ENCODE results near the gene HS6ST3.
"Not testable (repeated sequence)": the region's sequence is repeated elsewhere in the genome, so short reads cannot be mapped to it uniquely, and the experiment has no call there.

Gene HS6ST3

GRCh38 chr13:96089749-96090239, at the start of gene HS6ST3:
TSS of gene HS6ST3 (plus strand) at chr13:96090107.
- FAIRE-seq = no peak

GRCh38 chr13:96041326-96042110, 48.4 kb upstream of the HS6ST3 start:
- no peak for FAIRE-seq

GRCh38 chr13:96044238-96044637, 45.7 kb upstream of the HS6ST3 start:
- no peak for FAIRE-seq

GRCh38 chr13:96046449-96047126, 43.3 kb upstream of the HS6ST3 start:
- not testable (repeated sequence) for FAIRE-seq

GRCh38 chr13:96050955-96051354, 39.0 kb upstream of the HS6ST3 start:
- not testable (repeated sequence) for FAIRE-seq

- FAIRE-seq = not testable (repeated sequence)
Observed at GRCh38 chr13:96051491-96051890, 38.4 kb upstream of the HS6ST3 start.

- FAIRE-seq = not testable (repeated sequence)
Observed at GRCh38 chr13:96051946-96052345, 38.0 kb upstream of the HS6ST3 start.

- FAIRE-seq = no peak
Observed at GRCh38 chr13:96052656-96053002, 37.3 kb upstream of the HS6ST3 start.

- FAIRE-seq = no peak
Observed at GRCh38 chr13:96053003-96053703, 36.8 kb upstream of the HS6ST3 start, which contains the start of gene UGGT2. TSS of gene UGGT2 (minus strand) at chr13:96053401. CDS start at chr13:96053312, 89 bp downstream.

GRCh38 chr13:96065849-96066248, 24.1 kb upstream of the HS6ST3 start:
- no peak for FAIRE-seq

GRCh38 chr13:96068729-96069128, 21.2 kb upstream of the HS6ST3 start:
- no peak for FAIRE-seq

GRCh38 chr13:96071504-96071903, 18.4 kb upstream of the HS6ST3 start:
- FAIRE-seq = no peak

GRCh38 chr13:96072392-96072791, 17.5 kb upstream of the HS6ST3 start:
- FAIRE-seq = no peak

GRCh38 chr13:96075953-96076543, 13.9 kb upstream of the HS6ST3 start:
- no peak for FAIRE-seq

- FAIRE-seq = no peak
Observed at GRCh38 chr13:96080676-96081075, 9.2 kb upstream of the HS6ST3 start.

GRCh38 chr13:96081888-96082287, 8.0 kb upstream of the HS6ST3 start:
- FAIRE-seq = no peak

GRCh38 chr13:96082640-96083039, 7.3 kb upstream of the HS6ST3 start:
- FAIRE-seq = no peak

GRCh38 chr13:96086736-96087135, 3.2 kb upstream of the HS6ST3 start:
- no peak for FAIRE-seq

- FAIRE-seq = no peak
Observed at GRCh38 chr13:96089139-96089538, 768 bp upstream of the HS6ST3 start.

- no peak for FAIRE-seq
Observed at GRCh38 chr13:96090240-96091101, 564 bp downstream of the HS6ST3 start.

GRCh38 chr13:96091164-96092117, 1.5 kb downstream of the HS6ST3 start:
- no peak for FAIRE-seq
